Measurements from ENCODE around the gene TERB2.
"Not testable (repeated sequence)": the region's sequence is repeated elsewhere in the genome, so short reads cannot be mapped to it uniquely, and the experiment has no call there.

DNA sequence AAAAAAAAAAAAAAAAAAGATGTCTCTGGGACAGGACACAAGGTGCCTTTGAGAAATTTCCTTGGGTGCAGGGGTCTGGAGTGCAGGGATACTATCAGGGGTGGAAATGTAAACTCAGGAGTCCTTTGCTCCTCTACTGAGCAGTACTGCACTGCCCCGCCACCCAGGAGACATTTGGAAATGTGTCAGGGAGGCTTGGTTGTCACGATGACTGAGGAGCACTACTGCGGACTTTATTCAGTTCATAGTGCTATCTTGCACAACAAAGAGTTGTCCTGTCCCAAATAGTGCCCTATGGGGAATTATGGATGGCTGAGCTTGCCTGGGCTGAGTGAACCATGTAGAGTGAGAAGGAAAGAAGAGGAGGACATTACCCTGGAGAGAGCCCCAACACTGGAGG is 69.1 kb downstream of the TERB2 start:
- not testable (repeated sequence) for TF ChIP-seq POLR2AphosphoS5 (IDR thresholded peaks at IDR 0.05); POLR2A (IDR thresholded peaks at IDR 0.05); EP300 (IDR thresholded peaks at IDR 0.05; ENCODE audit: low read depth)
- TF ChIP-seq, protein P1, sequence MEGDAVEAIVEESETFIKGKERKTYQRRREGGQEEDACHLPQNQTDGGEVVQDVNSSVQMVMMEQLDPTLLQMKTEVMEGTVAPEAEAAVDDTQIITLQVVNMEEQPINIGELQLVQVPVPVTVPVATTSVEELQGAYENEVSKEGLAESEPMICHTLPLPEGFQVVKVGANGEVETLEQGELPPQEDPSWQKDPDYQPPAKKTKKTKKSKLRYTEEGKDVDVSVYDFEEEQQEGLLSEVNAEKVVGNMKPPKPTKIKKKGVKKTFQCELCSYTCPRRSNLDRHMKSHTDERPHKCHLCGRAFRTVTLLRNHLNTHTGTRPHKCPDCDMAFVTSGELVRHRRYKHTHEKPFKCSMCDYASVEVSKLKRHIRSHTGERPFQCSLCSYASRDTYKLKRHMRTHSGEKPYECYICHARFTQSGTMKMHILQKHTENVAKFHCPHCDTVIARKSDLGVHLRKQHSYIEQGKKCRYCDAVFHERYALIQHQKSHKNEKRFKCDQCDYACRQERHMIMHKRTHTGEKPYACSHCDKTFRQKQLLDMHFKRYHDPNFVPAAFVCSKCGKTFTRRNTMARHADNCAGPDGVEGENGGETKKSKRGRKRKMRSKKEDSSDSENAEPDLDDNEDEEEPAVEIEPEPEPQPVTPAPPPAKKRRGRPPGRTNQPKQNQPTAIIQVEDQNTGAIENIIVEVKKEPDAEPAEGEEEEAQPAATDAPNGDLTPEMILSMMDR (IDR thresholded peaks at IDR 0.05), result not testable (repeated sequence)

Measured in transverse colon (tissue), 4 donors.